Smooth muscle cell (in vitro differentiated cells): ENCODE data around the gene HDHD5. TPM values are rescaled to one million over a fixed set of nuclear protein-coding genes. Genes with fewer than 3 reads are reported as not detected.

Experiments used
- DNase-seq: peaks from one replicate; lab custom pipeline; 2025; ENCODE audit not compliant: unreplicated experiment; lab: John Stamatoyannopoulos, UW
- H2AFZ ChIP-seq: fragments of 200-600 bp; sonication (generic); 2 replicates; pipeline ENCODE4 v1.6.0; 2016; ENCODE audit warnings: antibody characterized with exemption, low read depth, mild to moderate bottlenecking
- H3F3A ChIP-seq: fragments of 200-600 bp; sonication (generic); 2 replicates; pipeline ENCODE4 v1.6.0; 2017; ENCODE audit warnings: antibody characterized with exemption, low read depth
- H3K27ac ChIP-seq: fragments of 200-600 bp; sonication (generic); 2 replicates; pipeline ENCODE4 v1.5.1; 2016; ENCODE audit warnings: low read depth, mild to moderate bottlenecking
- H3K27me3 ChIP-seq: fragments of 200-600 bp; sonication (generic); 2 replicates; pipeline ENCODE4 v1.6.1; 2016; ENCODE audit warnings: low read depth, mild to moderate bottlenecking
- H3K36me3 ChIP-seq: fragments of 200-600 bp; sonication (generic); 2 replicates; pipeline ENCODE4 v1.5.1; 2016; ENCODE audit warnings: low read depth
- H3K4me1 ChIP-seq: fragments of 200-600 bp; sonication (generic); 2 replicates; pipeline ENCODE4 v1.5.1; 2016; ENCODE audit warnings: low read depth
- H3K4me2 ChIP-seq: fragments of 200-600 bp; sonication (generic); 2 replicates; pipeline ENCODE4 v1.6.0; 2016; ENCODE audit warnings: mild to moderate bottlenecking
- H3K4me3 ChIP-seq: fragments of 200-600 bp; sonication (generic); 2 replicates; pipeline ENCODE4 v1.5.1; 2016; ENCODE audit warnings: mild to moderate bottlenecking
- H3K79me2 ChIP-seq: fragments of 200-600 bp; sonication (generic); 2 replicates; pipeline ENCODE4 v1.6.0; 2016; ENCODE audit warnings: low read depth, mild to moderate bottlenecking
- H3K9ac ChIP-seq: fragments of 200-600 bp; sonication (generic); 2 replicates; pipeline ENCODE4 v1.6.0; 2016; ENCODE audit warnings: low read depth
- H3K9me3 ChIP-seq: fragments of 200-600 bp; sonication (generic); replicated peaks from 2 replicates; pipeline ENCODE4 v1.5.1; 2016; ENCODE audit warnings: low read depth
- H4K20me1 ChIP-seq: fragments of 200-600 bp; sonication (generic); 2 replicates; pipeline ENCODE4 v1.6.0; 2016; ENCODE audit warnings: low read depth
- CTCF ChIP-seq: fragments of 200-600 bp; sonication (generic); IDR thresholded peaks from 2 replicates; pipeline ENCODE4 v1.5.1; 2017; ENCODE audit warnings: borderline replicate concordance, mild to moderate bottlenecking, antibody characterized with exemption; ENCODE audit not compliant: insufficient read depth, poor library complexity, severe bottlenecking
- WGBS: methylation state at CpG from one replicate; pipeline ENCODE4 v1.1.7; 2016; ENCODE audit warnings: low lambda C conversion rate; 5-methylcytosine and 5-hydroxymethylcytosine counted together
- polyA plus RNA-seq: library from polyadenylated mRNA; unstranded; fragments of >200 nt; fragmentation: Nextera tagmentation; extraction: Ambion mirVana; gene quantifications from 2 replicates; pipeline ENCODE4 v1.2.1, GENCODE V29; 2016
- total RNA-seq: library from RNA; depleted of rRNA; stranded (reverse); fragments of >200 nt; gene quantifications from 2 replicates; pipeline ENCODE4 v1.2.3, GENCODE V29; 2014

The HDHD5 gene
- total and polyA plus RNA-seq, 2 experiments from 2014 or later = 25.5 to 52.1 TPM

GRCh38 chr22:17158176-17158567 lies 905 bp downstream of the HDHD5 start:
- H4K20me1 ChIP-seq = peaks cover 38% of the 10 kb centered on the region
- H3K36me3 ChIP-seq = no peaks in the 10 kb centered on the region
- H3K9ac ChIP-seq = peak overlapping the region; percentile 15
- H3K27ac ChIP-seq = peak overlapping the region; percentile 52
- H3F3A ChIP-seq = peaks cover 5% of the 10 kb centered on the region
- H3K9me3 ChIP-seq = no peaks in the 10 kb centered on the region
- H3K27me3 ChIP-seq = no peaks in the 10 kb centered on the region
- WGBS = 55% methylated on average over 17 of the region's 17 CpGs
- no peak for DNase-seq
- peaks cover 12% of the 10 kb centered on the region for H3K4me1 ChIP-seq
- H2AFZ ChIP-seq = peak overlapping the region; percentile 95
- peak overlapping the region; percentile 95 for H3K4me2 ChIP-seq
- TF ChIP-seq CTCF = no peak
- peaks cover 44% of the 10 kb centered on the region for H3K79me2 ChIP-seq
- H3K4me3 ChIP-seq = peak overlapping the region; percentile 80

- Histone ChIP-seq H3K4me1 (peaks cover 12% of the 10 kb centered on the region), H3K9me3 (no peaks in the 10 kb centered on the region), H3K9ac (no peak overlapping the region), H3K79me2 (peaks cover 49% of the 10 kb centered on the region), H3K27me3 (no peaks in the 10 kb centered on the region), H3K4me2 (peak overlapping the region; percentile 95), H2AFZ (no peak overlapping the region), H3K27ac (no peak overlapping the region), H4K20me1 (peaks cover 43% of the 10 kb centered on the region), H3K36me3 (no peaks in the 10 kb centered on the region), H3K4me3 (peak overlapping the region; percentile 80), H3F3A (peaks cover 5% of the 10 kb centered on the region)
- WGBS = 95% methylated on average over 3 of the region's 3 CpGs
- no peak for TF ChIP-seq CTCF
- DNase-seq = no peak
Observed at GRCh38 chr22:17157714-17158113, 1.4 kb downstream of the HDHD5 start.

GRCh38 chr22:17155941-17156340 lies 3.1 kb downstream of the HDHD5 start:
- Histone ChIP-seq H3F3A (peaks cover 5% of the 10 kb centered on the region), H3K36me3 (no peaks in the 10 kb centered on the region), H3K9ac (no peak overlapping the region), H3K4me3 (no peak overlapping the region), H3K4me2 (no peak overlapping the region), H2AFZ (no peak overlapping the region), H3K9me3 (no peaks in the 10 kb centered on the region), H3K27me3 (no peaks in the 10 kb centered on the region), H3K27ac (no peak overlapping the region), H4K20me1 (peaks cover 57% of the 10 kb centered on the region), H3K79me2 (peaks cover 57% of the 10 kb centered on the region), H3K4me1 (peaks cover 12% of the 10 kb centered on the region)
- TF ChIP-seq CTCF = no peak
- 80% methylated on average over 3 of the region's 3 CpGs for WGBS
- DNase-seq = no peak

- WGBS = 91% methylated on average over 3 of the region's 3 CpGs
- no peaks in the 10 kb centered on the region for H3F3A ChIP-seq
- no peaks in the 10 kb centered on the region for H3K9me3 ChIP-seq
- H3K4me3 ChIP-seq = no peak overlapping the region
- peaks cover 4% of the 10 kb centered on the region for H3K4me1 ChIP-seq
- TF ChIP-seq CTCF = no peak
- H3K27me3 ChIP-seq = no peaks in the 10 kb centered on the region
- H3K79me2 ChIP-seq = peaks cover 56% of the 10 kb centered on the region
- peaks cover 87% of the 10 kb centered on the region for H4K20me1 ChIP-seq
- H3K9ac ChIP-seq = no peak overlapping the region
- no peaks in the 10 kb centered on the region for H3K36me3 ChIP-seq
- H3K27ac ChIP-seq = no peak overlapping the region
- H3K4me2 ChIP-seq = no peak overlapping the region
- DNase-seq = no peak
- no peak overlapping the region for H2AFZ ChIP-seq
Observed at GRCh38 chr22:17152971-17153370, 6.1 kb downstream of the HDHD5 start.
